GM12878 (cell line): ENCODE results near the gene LINGO1. TPM values are rescaled to one million over a fixed set of nuclear protein-coding genes. Genes with fewer than 3 reads are reported as not detected.

ENCODE experiments used
- ATAC-seq: fragments of 200-7000 bp; cut with Tn5 transposase; 3 replicates; pipeline ENCODE4 v1.9.1; 2020; ENCODE audit warnings: mild to moderate bottlenecking, moderate library complexity
- BruUV-seq: library from RNA; stranded (reverse); fragments of 400-500 nt; replicated peaks from 2 replicates; lab custom pipeline; 2021; lab: Mats Ljungman, UMichigan
- CTCF ChIA-PET: fragments of 300-600 bp; sonication (Branson Sonifier 250); formaldehyde crosslinking; extraction: SDS; loops from one replicate; lab custom pipeline; 2021; ENCODE audit warnings: inconsistent platforms; lab: Yijun Ruan, JAX
- POLR2A ChIA-PET: fragments of 350-600 bp; formaldehyde crosslinking; extraction: SDS; loops from one replicate; lab custom pipeline; 2021; ENCODE audit warnings: inconsistent platforms; lab: Charles Lee
- RAD21 ChIA-PET: fragments of 300-600 bp; sonication (Branson Sonifier 250); formaldehyde crosslinking; loops from one replicate; lab custom pipeline; 2023; ENCODE audit warnings: antibody characterized with exemption; ENCODE audit not compliant: unreplicated experiment; lab: Charles Lee
- SMC1A ChIA-PET: fragments of 300-600 bp; sonication (Branson Sonifier 250); formaldehyde crosslinking; loops from one replicate; lab custom pipeline; 2023; ENCODE audit not compliant: unreplicated experiment, uncharacterized antibody; lab: Charles Lee
- DNase-seq: peaks from one replicate; pipeline ENCODE4 v3.0.0-alpha.2; 2011; ENCODE audit warnings: low read depth, low spot score
- FAIRE-seq: peaks from 3 replicates; lab custom pipeline; 2011; peaks lifted over from hg19 to GRCh38; lab: Jason Lieb, UNC
- H2AFZ ChIP-seq: 2 replicates; pipeline ENCODE4 v1.6.0; 2011; ENCODE audit warnings: low read depth, low read length, control low read depth; ENCODE audit not compliant: control insufficient read depth
- H3K27ac ChIP-seq: 2 replicates; pipeline ENCODE4 v1.5.1; 2011; ENCODE audit warnings: control low read depth; ENCODE audit not compliant: control insufficient read depth, insufficient read depth
- H3K27me3 ChIP-seq, 2 experiments: replicated peaks in 1 of 2; 2 replicates each; pipeline versions ENCODE4 v1.6.0 to v1.6.1; 2011; ENCODE audit warnings: low read length in 1 of 2; ENCODE audit not compliant: control insufficient read depth in 2 of 2, insufficient read depth in 2 of 2
- H3K36me3 ChIP-seq, 2 experiments: 2 replicates each; pipeline ENCODE4 v1.5.1; 2011; ENCODE audit warnings: low read length in 1 of 2; ENCODE audit not compliant: control insufficient read depth in 2 of 2, insufficient read depth in 2 of 2
- H3K4me1 ChIP-seq: 2 replicates; pipeline ENCODE4 v1.6.1; 2011; ENCODE audit warnings: mild to moderate bottlenecking, low read length, moderate library complexity, mixed read lengths; ENCODE audit not compliant: control insufficient read depth, insufficient read depth
- H3K4me2 ChIP-seq: 2 replicates; pipeline ENCODE4 v1.6.0; 2011; ENCODE audit warnings: control low read depth; ENCODE audit not compliant: control insufficient read depth, insufficient read depth
- H3K4me3 ChIP-seq: fragments of 200-600 bp; sonication (generic); 2 replicates; pipeline ENCODE4 v1.5.1; 2016
- H3K79me2 ChIP-seq: 2 replicates; pipeline ENCODE4 v1.6.0; 2011; ENCODE audit warnings: low read length; ENCODE audit not compliant: control insufficient read depth, insufficient read depth
- H3K9ac ChIP-seq: 2 replicates; pipeline ENCODE4 v1.8.0; 2011; ENCODE audit warnings: low read length, control low read depth, mixed read lengths; ENCODE audit not compliant: control insufficient read depth, insufficient read depth
- H3K9me3 ChIP-seq: replicated peaks from 3 replicates; pipeline ENCODE4 v1.5.1; 2011; ENCODE audit warnings: mild to moderate bottlenecking, low read length; ENCODE audit not compliant: control insufficient read depth, insufficient read depth
- H4K20me1 ChIP-seq: 2 replicates; pipeline ENCODE4 v1.6.0; 2011; ENCODE audit not compliant: control insufficient read depth, insufficient read depth
- ATF3 ChIP-seq: IDR thresholded peaks from 2 replicates; pipeline ENCODE4 v1.6.1; 2011; ENCODE audit warnings: low read depth, mild to moderate bottlenecking, low read length, moderate library complexity, borderline replicate concordance; ENCODE audit errors: extremely low read depth
- ATF7 ChIP-seq: fragments of 450-650 bp; IDR thresholded peaks from 2 replicates; pipeline ENCODE4 v1.6.1; 2016; ENCODE audit warnings: low read depth, mild to moderate bottlenecking
- BCL3 ChIP-seq: IDR thresholded peaks from 2 replicates; pipeline ENCODE4 v1.6.1; 2011; ENCODE audit warnings: borderline replicate concordance, low read depth, mild to moderate bottlenecking, moderate library complexity, low read length; ENCODE audit not compliant: insufficient read depth, poor library complexity, severe bottlenecking
- CHD2 ChIP-seq: IDR thresholded peaks from 2 replicates; pipeline ENCODE4 v1.6.1; 2011; ENCODE audit warnings: low read depth, low read length, improper control_type of control experiment, borderline replicate concordance
- CREM ChIP-seq: IDR thresholded peaks from 2 replicates; pipeline ENCODE4 v1.6.1; 2014; ENCODE audit warnings: antibody characterized with exemption, low read depth
- EP300 ChIP-seq, 2 experiments: fragments of 150-350 bp in 1 of 2; IDR thresholded peaks; 2 replicates each; pipeline ENCODE4 v1.6.1; 2011 to 2012; ENCODE audit warnings: low read depth in 2 of 2, low read length in 2 of 2, borderline replicate concordance in 1 of 2, improper control_type of control experiment in 1 of 2, inconsistent platforms in 1 of 2; ENCODE audit not compliant: control insufficient read depth in 1 of 2
- KDM1A ChIP-seq: fragments of 200-600 bp; sonication (generic); IDR thresholded peaks from 2 replicates; pipeline ENCODE4 v1.6.1; 2016; ENCODE audit warnings: borderline replicate concordance
- POU2F2 ChIP-seq: IDR thresholded peaks from 3 replicates; pipeline ENCODE4 v1.6.1; 2011; ENCODE audit warnings: low read depth, mild to moderate bottlenecking, low read length, borderline replicate concordance
- RBBP5 ChIP-seq: fragments of 200-600 bp; sonication (generic); conservative IDR thresholded peaks from 2 replicates; pipeline ENCODE4 v1.6.1; 2016
- REST ChIP-seq: IDR thresholded peaks from 2 replicates; pipeline ENCODE4 v1.6.1; 2012; ENCODE audit warnings: mild to moderate bottlenecking, low read depth, low read length
- SREBF2 ChIP-seq: IDR thresholded peaks from 2 replicates; pipeline ENCODE4 v1.6.1; 2012; ENCODE audit warnings: mild to moderate bottlenecking, low read length
- ZBTB33 ChIP-seq: fragments of 450-650 bp; IDR thresholded peaks from 2 replicates; pipeline ENCODE4 v1.6.1; 2017; ENCODE audit warnings: mild to moderate bottlenecking
- ZZZ3 ChIP-seq: IDR thresholded peaks from 2 replicates; pipeline ENCODE4 v1.6.1; 2011; ENCODE audit warnings: low read depth; ENCODE audit not compliant: control insufficient read depth, insufficient read length
- WGBS: methylation state at CpG from one replicate; pipeline ENCODE4 v1.1.6; 2016; ENCODE audit warnings: low lambda C conversion rate; ENCODE audit not compliant: insufficient replicate concordance, insufficient coverage; ENCODE audit errors: missing lambda C conversion rate; 5-methylcytosine and 5-hydroxymethylcytosine counted together
- in situ Hi-C: fragments of 300-500 bp; cut with MboI; formaldehyde crosslinking; loops from 9 replicates; pipeline ENCODE4 v1.14.3; 2018; ENCODE audit warnings: mixed read lengths
- intact Hi-C: fragments of 100-400 bp; cut with micrococcal nuclease; formaldehyde crosslinking; loops from one replicate; pipeline ENCODE4 v1.14.2; 2022; ENCODE audit not compliant: unreplicated experiment
- polyA plus RNA-seq, 11 experiments: library from polyadenylated mRNA; depleted of rRNA in 4 of 11; unstranded in 6 of 11; stranded (reverse) in 5 of 11; fragments of >200 nt; fragmentation: Nextera tagmentation in 4 of 11; fragmentation: Illumina TruSeq in 1 of 11; extraction: Ambion mirVana in 4 of 11; extraction: Trizol in 1 of 11; gene quantifications; 1 replicate in 1 of 11; 2 replicates in 10 of 11; pipeline versions ENCODE4 v1.2.1 to v1.2.3, GENCODE V29; 2011 to 2016; ENCODE audit warnings: inconsistent platforms in 2 of 11, missing spikeins in 2 of 11, low read depth in 1 of 11
- total RNA-seq, 4 experiments: library from RNA; depleted of rRNA in 3 of 4; stranded (reverse); fragments of >200 nt in 3 of 4; fragmentation: Illumina TruSeq in 1 of 4; extraction: Trizol in 1 of 4; gene quantifications; 2 replicates each; pipeline versions ENCODE4 v1.2.1 to v1.2.3, GENCODE V29; 2013 to 2021

LINGO1 gene
- total and polyA plus RNA-seq, 10 of the 15 experiments (the other 5 are each of a cell fraction or from before 2014, with no cell fraction given) = 0.04 to 3.9 (median 0.17) TPM; not detected in 6

- RAD21 ChIA-PET = interaction anchor here (0.5 kb wide), 1 partner anchor 796 kb away, joined by 3 read pairs; no protein-coding TSS in a partner anchor
- no peak for FAIRE-seq
- SMC1A ChIA-PET = no interaction called here
- no TSS peak for BruUV-seq
- H4K20me1 ChIP-seq = no peaks in the 10 kb centered on the region
- in situ Hi-C loops (no loop called here), intact Hi-C loops (no loop called here)
- H3K4me1 ChIP-seq = no peaks in the 10 kb centered on the region
- POLR2A ChIA-PET = no interaction called here
- no peak for DNase-seq
- CTCF ChIA-PET = interaction anchor here (0.5 kb wide), 1 partner anchor 264 kb away, joined by 4 read pairs; no protein-coding TSS in a partner anchor
- no peak for ATAC-seq
- H3K79me2 ChIP-seq = no peaks in the 10 kb centered on the region
- H3K36me3 ChIP-seq = no peaks in the 10 kb centered on the region
- peaks cover 5 to 7% of the 10 kb centered on the region in 2 experiments; a peak in 3 of 4 replicates for H3K27me3 ChIP-seq
- H3K27ac ChIP-seq = no peak overlapping the region
- no peaks in the 10 kb centered on the region for H3K9me3 ChIP-seq
- H3K4me3 ChIP-seq = no peak overlapping the region
- no peak overlapping the region for H3K9ac ChIP-seq
- WGBS = 2% methylated on average over 11 of the region's 11 CpGs
- no peak overlapping the region for H3K4me2 ChIP-seq
- H2AFZ ChIP-seq = no peak overlapping the region
- TF ChIP-seq ZZZ3 (no peak), POU2F2 (no peak), BCL3 (no peak), RBBP5 (no peak), KDM1A (no peak), CREM (no peak), SREBF2 (no peak), ZBTB33 (no peak), REST (no peak), EP300 (IDR thresholded peaks at IDR 0.05; ENCODE audit: borderline replicate concordance in 1 of 2, control insufficient read depth in 1 of 2, low read depth in 2 of 2, low read length in 2 of 2) (no peak), ATF3 (no peak), ATF7 (no peak), CHD2 (no peak)
Observed at GRCh38 chr15:77667338-77668234, 34.9 kb upstream of the LINGO1 start.
